HCT116 (cell line): ENCODE data around the gene STRN3. TPM values are rescaled to one million over a fixed set of nuclear protein-coding genes. Genes with fewer than 3 reads are reported as not detected.

ENCODE experiments used
- ATAC-seq: fragments of 200-7000 bp; cut with Tn5 transposase; 2 replicates; pipeline ENCODE4 v1.9.1; 2020; ENCODE audit warnings: mild to moderate bottlenecking, moderate library complexity
- BruUV-seq: library from RNA; stranded (reverse); fragments of 400-500 nt; replicated peaks from 2 replicates; lab custom pipeline; 2021; lab: Mats Ljungman, UMichigan
- CTCF ChIA-PET: fragments of 300-600 bp; sonication (Branson Sonifier 250); formaldehyde crosslinking; loops from one replicate; lab custom pipeline; 2021; ENCODE audit warnings: antibody characterized with exemption; lab: Charles Lee
- POLR2A ChIA-PET: fragments of 300-600, 350-600 bp; sonication (Branson Sonifier 250); formaldehyde crosslinking; loops from one replicate; lab custom pipeline; 2021; ENCODE audit warnings: antibody characterized with exemption; lab: Charles Lee
- RAD21 ChIA-PET, 2 experiments: fragments of 300-600 bp; sonication (Branson Sonifier 250); formaldehyde crosslinking; loops; one replicate each; lab custom pipeline; 2023; ENCODE audit warnings: low total read pairs in 2 of 2; ENCODE audit not compliant: uncharacterized antibody in 2 of 2, unreplicated experiment in 2 of 2, low non-redundant PET in 1 of 2; lab: Charles Lee
- DNase-seq: peaks from one replicate; pipeline ENCODE4 v3.0.0-alpha.2; 2010; ENCODE audit warnings: low read depth, low spot score
- H2AFZ ChIP-seq: fragments of 200-600 bp; shearing (Covaris generic), sonication (generic); 2 replicates; pipeline ENCODE4 v1.6.1; 2017; ENCODE audit warnings: low read depth, mixed run types, mixed read lengths, antibody characterized with exemption, low read length; ENCODE audit not compliant: poor library complexity, severe bottlenecking
- H3K27ac ChIP-seq: 2 replicates; pipeline ENCODE4 v1.5.1; 2012; ENCODE audit warnings: low read depth, low read length
- H3K27me3 ChIP-seq: fragments of 200-600 bp; sonication (generic); 2 replicates; pipeline ENCODE4 v1.6.1; 2016; ENCODE audit warnings: mixed run types, low read length, mixed read lengths; ENCODE audit not compliant: insufficient read depth
- H3K36me3 ChIP-seq, 2 experiments: fragments of 200-500 bp in 1 of 2; fragments of 200-600 bp in 1 of 2; sonication (Bioruptor generic) in 1 of 2; sonication (generic) in 1 of 2; 2 replicates each; pipeline versions ENCODE4 v1.5.1 to v1.6.1; 2014 to 2016; ENCODE audit warnings: low read length in 2 of 2, inconsistent platforms in 1 of 2, mixed read lengths in 1 of 2, mixed run types in 1 of 2; ENCODE audit not compliant: insufficient read depth in 2 of 2, control insufficient read depth in 1 of 2
- H3K4me1 ChIP-seq, 2 experiments: fragments of 200-600 bp in 1 of 2; sonication (generic) in 1 of 2; 2 replicates each; pipeline versions ENCODE4 v1.5.1 to v1.6.1; 2012 to 2017; ENCODE audit warnings: low read length in 2 of 2, inconsistent platforms in 1 of 2, mild to moderate bottlenecking in 1 of 2, mixed read lengths in 1 of 2, mixed run types in 1 of 2, moderate library complexity in 1 of 2; ENCODE audit not compliant: insufficient read depth in 2 of 2, control insufficient read depth in 1 of 2
- H3K4me2 ChIP-seq: fragments of 200-600 bp; sonication (generic); 2 replicates; pipeline ENCODE4 v1.6.1; 2017; ENCODE audit warnings: mixed run types, low read length, mixed read lengths
- H3K4me3 ChIP-seq, 2 experiments: fragments of 200-600 bp in 1 of 2; sonication (generic) in 1 of 2; replicated peaks in 1 of 2; 2 replicates each; pipeline ENCODE4 v1.5.1; 2011 to 2016; ENCODE audit warnings: low read length in 2 of 2, control low read depth in 1 of 2, low read depth in 1 of 2, mild to moderate bottlenecking in 1 of 2, mixed read lengths in 1 of 2, mixed run types in 1 of 2
- H3K79me2 ChIP-seq: fragments of 200-600 bp; sonication (generic); 2 replicates; pipeline ENCODE4 v1.6.1; 2017; ENCODE audit warnings: mild to moderate bottlenecking, mixed run types, low read length, moderate library complexity, mixed read lengths; ENCODE audit not compliant: insufficient read depth
- H3K9ac ChIP-seq: fragments of 200-600 bp; sonication (generic); 2 replicates; pipeline ENCODE4 v1.6.1; 2016; ENCODE audit warnings: low read length, mixed read lengths
- H3K9me2 ChIP-seq: fragments of 200-600 bp; sonication (generic), shearing (Covaris generic); 2 replicates; pipeline ENCODE4 v1.6.1; 2017; ENCODE audit warnings: mixed run types, mild to moderate bottlenecking, moderate library complexity; ENCODE audit not compliant: insufficient read depth
- H3K9me3 ChIP-seq, 2 experiments: fragments of 200-500 bp in 1 of 2; fragments of 200-600 bp in 1 of 2; sonication (Bioruptor generic) in 1 of 2; sonication (generic) in 1 of 2; 2 replicates each; pipeline ENCODE4 v1.6.1; 2014 to 2017; ENCODE audit warnings: low read length in 2 of 2, mixed read lengths in 2 of 2, inconsistent platforms in 1 of 2, low read depth in 1 of 2, mild to moderate bottlenecking in 1 of 2, mixed run types in 1 of 2, moderate library complexity in 1 of 2; ENCODE audit not compliant: control insufficient read depth in 1 of 2, insufficient read depth in 1 of 2
- H4K20me1 ChIP-seq: fragments of 200-600 bp; sonication (generic), shearing (Covaris generic); 2 replicates; pipeline ENCODE4 v1.6.1; 2017; ENCODE audit warnings: mixed run types, mild to moderate bottlenecking, moderate library complexity; ENCODE audit not compliant: insufficient read depth
- EZH2 ChIP-seq: fragments of 200-600 bp; sonication (generic); IDR thresholded peaks from 2 replicates; pipeline ENCODE4 v1.6.1; 2017; ENCODE audit warnings: antibody characterized with exemption, mixed run types
- FOSL1 ChIP-seq: IDR thresholded peaks from 2 replicates; pipeline ENCODE4 v1.6.1; 2012; ENCODE audit warnings: low read depth
- JUND ChIP-seq: IDR thresholded peaks from 2 replicates; pipeline ENCODE4 v1.6.1; 2012
- RAD21 ChIP-seq: IDR thresholded peaks from 2 replicates; pipeline ENCODE4 v1.6.1; 2012; ENCODE audit warnings: low read depth, mild to moderate bottlenecking
- REST ChIP-seq: IDR thresholded peaks from 2 replicates; pipeline ENCODE4 v1.6.1; 2012; ENCODE audit warnings: low read depth
- ZNF274 ChIP-seq: fragments of 200-500 bp; sonication (Bioruptor generic); IDR thresholded peaks from 2 replicates; pipeline ENCODE4 v1.6.1; 2014; ENCODE audit warnings: mild to moderate bottlenecking, low read depth, low read length, inconsistent platforms
- intact Hi-C: fragments of 100-400 bp; cut with micrococcal nuclease; formaldehyde crosslinking; loops from 2 replicates; pipeline ENCODE4 v1.10.0; 2022
- total RNA-seq: library from RNA; stranded (reverse); gene quantifications from one replicate; pipeline ENCODE4 v1.2.1, GENCODE V29; 2021; ENCODE audit not compliant: unreplicated experiment

STRN3 gene
- total RNA-seq, 1 experiment from 2014 or later, result 43.4 TPM

GRCh38 chr14:30994681-30995620 lies 31.2 kb downstream of the STRN3 start:
- Histone ChIP-seq H3K4me1 (peaks cover 15 to 45% of the 10 kb centered on the region in 2 experiments), H3K79me2 (peaks cover 99% of the 10 kb centered on the region), H4K20me1 (peaks cover 9% of the 10 kb centered on the region; the same call in 1 of the 2 replicates), H3K36me3 (no peaks in the 10 kb centered on the region), H3K27me3 (no peaks in the 10 kb centered on the region), H2AFZ (no peak overlapping the region), H3K4me3 (no peak overlapping the region), H3K9me2 (no peaks in the 10 kb centered on the region), H3K9ac (no peak overlapping the region)
- BruUV-seq, result no TSS peak
- POLR2A ChIA-PET, result no interaction called here
- ATAC-seq, result no peak
- CTCF ChIA-PET, result interaction anchor here (1.1 to 1.5 kb wide), 2 partner anchors 10 to 87 kb away, joined by 3 read pairs; no protein-coding TSS in a partner anchor
- no peak for TF ChIP-seq REST
- no peak for TF ChIP-seq RAD21
- no peak for TF ChIP-seq EZH2
- TF ChIP-seq JUND, result no peak
- TF ChIP-seq ZNF274, result no peak
- TF ChIP-seq FOSL1, result no peak
- TF ChIP-seq, all 23 proteins: peak for 0
- Histone ChIP-seq H3K27ac (no peak overlapping the region), H3K4me2 (peak overlapping the region; percentile 20; the same call in 1 of the 2 replicates), H3K9me3 (no peaks in the 10 kb centered on the region)
- no peak for DNase-seq
- RAD21 ChIA-PET, result no interaction called here
- intact Hi-C loops, result no loop called here
